ENCODE data around the gene GPR39. TPM values are rescaled to one million over a fixed set of nuclear protein-coding genes. Genes with fewer than 3 reads are reported as not detected.

GPR39 gene
- total RNA-seq, 2 donors from 2014 or later, result 3.6 to 5.3 TPM

GRCh38 chr2:132632000-132632649, 215.5 kb downstream of the GPR39 start:
- H3K27ac ChIP-seq, result no peak overlapping the region
- H3K27me3 ChIP-seq (replicated peaks; ENCODE audit: insufficient read depth), result no peaks in the 10 kb centered on the region
- DNase-seq (ENCODE audit: low spot score), result no peak
- H3K36me3 ChIP-seq, result no peaks in the 10 kb centered on the region
- H3K4me3 ChIP-seq, result no peak overlapping the region
- no peaks in the 10 kb centered on the region for H3K4me1 ChIP-seq (replicated peaks)
- intact Hi-C loops (cut with DNase I), result no loop called here
- TF ChIP-seq, protein P1, sequence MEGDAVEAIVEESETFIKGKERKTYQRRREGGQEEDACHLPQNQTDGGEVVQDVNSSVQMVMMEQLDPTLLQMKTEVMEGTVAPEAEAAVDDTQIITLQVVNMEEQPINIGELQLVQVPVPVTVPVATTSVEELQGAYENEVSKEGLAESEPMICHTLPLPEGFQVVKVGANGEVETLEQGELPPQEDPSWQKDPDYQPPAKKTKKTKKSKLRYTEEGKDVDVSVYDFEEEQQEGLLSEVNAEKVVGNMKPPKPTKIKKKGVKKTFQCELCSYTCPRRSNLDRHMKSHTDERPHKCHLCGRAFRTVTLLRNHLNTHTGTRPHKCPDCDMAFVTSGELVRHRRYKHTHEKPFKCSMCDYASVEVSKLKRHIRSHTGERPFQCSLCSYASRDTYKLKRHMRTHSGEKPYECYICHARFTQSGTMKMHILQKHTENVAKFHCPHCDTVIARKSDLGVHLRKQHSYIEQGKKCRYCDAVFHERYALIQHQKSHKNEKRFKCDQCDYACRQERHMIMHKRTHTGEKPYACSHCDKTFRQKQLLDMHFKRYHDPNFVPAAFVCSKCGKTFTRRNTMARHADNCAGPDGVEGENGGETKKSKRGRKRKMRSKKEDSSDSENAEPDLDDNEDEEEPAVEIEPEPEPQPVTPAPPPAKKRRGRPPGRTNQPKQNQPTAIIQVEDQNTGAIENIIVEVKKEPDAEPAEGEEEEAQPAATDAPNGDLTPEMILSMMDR (IDR thresholded peaks at IDR 0.05), result no peak
- TF ChIP-seq POLR2AphosphoS5 (IDR thresholded peaks at IDR 0.05) (no peak), POLR2A (IDR thresholded peaks at IDR 0.05) (no peak)
- H3K9me3 ChIP-seq, result no peaks in the 10 kb centered on the region
- WGBS, result 20% methylated on average over 6 of the region's 6 CpGs

GRCh38 chr2:132633635-132634034, 217.0 kb downstream of the GPR39 start:
- intact Hi-C loops (cut with DNase I), result no loop called here
- H3K27ac ChIP-seq, result no peak overlapping the region
- 95% methylated on average over 2 of the region's 2 CpGs for WGBS

DNA sequence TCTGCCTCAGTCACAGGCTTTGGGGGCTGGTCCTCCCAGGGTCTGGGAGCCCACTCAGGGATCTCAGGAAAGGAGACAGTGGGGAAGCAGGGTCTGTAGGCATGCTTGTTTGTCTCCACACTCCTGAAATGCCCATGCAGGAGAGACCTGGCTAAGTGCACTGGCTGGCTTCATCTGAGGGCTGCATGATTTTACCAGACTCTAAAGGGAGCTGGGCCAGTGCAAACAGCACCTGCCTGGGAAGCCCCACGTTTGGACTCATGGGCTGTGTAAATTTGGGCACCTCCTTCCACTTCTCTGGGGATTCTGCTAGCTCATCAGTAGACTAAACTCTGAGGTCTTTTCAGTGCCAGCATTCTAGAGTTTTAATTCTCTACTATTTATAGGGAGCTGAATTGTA, 219.7 kb downstream of the GPR39 start:
- H3K9me3 ChIP-seq, result no peaks in the 10 kb centered on the region
- H3K4me3 ChIP-seq, result no peak overlapping the region
- H3K4me1 ChIP-seq (replicated peaks), result no peaks in the 10 kb centered on the region
- no peaks in the 10 kb centered on the region for H3K27me3 ChIP-seq (replicated peaks; ENCODE audit: insufficient read depth)
- intact Hi-C loops (cut with DNase I), result no loop called here
- no peak for TF ChIP-seq POLR2A (IDR thresholded peaks at IDR 0.05)
- TF ChIP-seq, protein P1 (IDR thresholded peaks at IDR 0.05), result no peak
- no peak for TF ChIP-seq POLR2AphosphoS5 (IDR thresholded peaks at IDR 0.05)
- no peaks in the 10 kb centered on the region for H3K36me3 ChIP-seq
- WGBS, result 20% methylated on average over 1 of the region's 1 CpG
- H3K27ac ChIP-seq, result no peak overlapping the region
- DNase-seq (ENCODE audit: low spot score), result no peak

More at GRCh38 chr2:132633635-132634034, 217.0 kb downstream of the GPR39 start:
- no peaks in the 10 kb centered on the region for H3K36me3 ChIP-seq
- no peak for DNase-seq (ENCODE audit: low spot score)
- no peaks in the 10 kb centered on the region for H3K9me3 ChIP-seq
- TF ChIP-seq POLR2AphosphoS5 (IDR thresholded peaks at IDR 0.05) (no peak), POLR2A (IDR thresholded peaks at IDR 0.05) (no peak)
- TF ChIP-seq, protein P1 (IDR thresholded peaks at IDR 0.05), result no peak
- no peaks in the 10 kb centered on the region for H3K4me1 ChIP-seq (replicated peaks)
- H3K4me3 ChIP-seq, result no peak overlapping the region
- H3K27me3 ChIP-seq (replicated peaks; ENCODE audit: insufficient read depth), result no peaks in the 10 kb centered on the region

GRCh38 chr2:132638313-132639040, 221.9 kb downstream of the GPR39 start:
- WGBS, result 87% methylated on average over 5 of the region's 5 CpGs
- intact Hi-C loops (cut with DNase I), result no loop called here
- no peaks in the 10 kb centered on the region for H3K36me3 ChIP-seq
- H3K9me3 ChIP-seq, result no peaks in the 10 kb centered on the region
- H3K27me3 ChIP-seq (replicated peaks; ENCODE audit: insufficient read depth), result no peaks in the 10 kb centered on the region
- no peak for DNase-seq (ENCODE audit: low spot score)
- no peak overlapping the region for H3K4me3 ChIP-seq
- H3K27ac ChIP-seq, result no peak overlapping the region
- no peaks in the 10 kb centered on the region for H3K4me1 ChIP-seq (replicated peaks)
- TF ChIP-seq, protein P1 (IDR thresholded peaks at IDR 0.05), result no peak
- TF ChIP-seq POLR2A (IDR thresholded peaks at IDR 0.05) (no peak), POLR2AphosphoS5 (IDR thresholded peaks at IDR 0.05) (no peak)
